DOHH2 (cell line): Measurements from ENCODE around the gene ORAI3.
A peak's percentile ranks its signal among the peaks of the same experiment; 100 is the strongest.

Experiments
- H3F3A ChIP-seq: fragments of 200-600 bp; sonication (generic), shearing (Covaris generic); 2 replicates; pipeline ENCODE4 v1.6.0; 2016; ENCODE audit warnings: antibody characterized with exemption, mild to moderate bottlenecking; ENCODE audit not compliant: control insufficient read depth, insufficient read depth
- H3K27ac ChIP-seq: fragments of 200-600 bp; sonication (generic); 2 replicates; pipeline ENCODE4 v1.5.1; 2014; ENCODE audit warnings: low read depth, mild to moderate bottlenecking, low read length, moderate library complexity
- H3K27me3 ChIP-seq: fragments of 200-600 bp; sonication (generic); 2 replicates; pipeline ENCODE4 v1.6.1; 2014; ENCODE audit warnings: mild to moderate bottlenecking, low read length, mixed read lengths; ENCODE audit not compliant: control insufficient read depth
- H3K36me3 ChIP-seq: fragments of 200-600 bp; sonication (generic); 2 replicates; pipeline ENCODE4 v1.6.1; 2014; ENCODE audit warnings: mild to moderate bottlenecking, low read length, moderate library complexity, mixed read lengths; ENCODE audit not compliant: control insufficient read depth
- H3K4me1 ChIP-seq: fragments of 200-600 bp; sonication (generic); 2 replicates; pipeline ENCODE4 v1.6.1; 2014; ENCODE audit warnings: mild to moderate bottlenecking, low read length, mixed read lengths; ENCODE audit not compliant: control insufficient read depth
- H3K4me2 ChIP-seq: fragments of 200-600 bp; sonication (generic); 2 replicates; pipeline ENCODE4 v1.6.0; 2014; ENCODE audit warnings: mild to moderate bottlenecking, low read length, moderate library complexity
- H3K4me3 ChIP-seq: fragments of 200-600 bp; sonication (generic); 2 replicates; pipeline ENCODE4 v1.5.1; 2014; ENCODE audit warnings: mild to moderate bottlenecking, low read length, mixed read lengths
- H3K79me2 ChIP-seq: fragments of 200-600 bp; sonication (generic); 2 replicates; pipeline ENCODE4 v1.6.1; 2014; ENCODE audit warnings: mild to moderate bottlenecking, low read length, mixed read lengths; ENCODE audit not compliant: control insufficient read depth
- H3K9me2 ChIP-seq: fragments of 200-600 bp; sonication (generic); replicated peaks from 2 replicates; pipeline ENCODE4 v1.6.1; 2014; ENCODE audit warnings: mild to moderate bottlenecking, low read length, mixed read lengths; ENCODE audit not compliant: control insufficient read depth
- H3K9me3 ChIP-seq: fragments of 200-600 bp; sonication (generic); 2 replicates; pipeline ENCODE4 v1.6.1; 2014; ENCODE audit warnings: antibody characterized with exemption, low read length, mixed read lengths; ENCODE audit not compliant: control insufficient read depth, insufficient read depth
- H4K20me1 ChIP-seq: fragments of 200-600 bp; sonication (generic); 2 replicates; pipeline ENCODE4 v1.6.0; 2014; ENCODE audit warnings: low read depth, mild to moderate bottlenecking, antibody characterized with exemption, low read length, moderate library complexity; ENCODE audit not compliant: control insufficient read depth, insufficient read depth
- CTCF ChIP-seq: fragments of 200-600 bp; sonication (generic); IDR thresholded peaks from one replicate; pipeline ENCODE4 v1.5.1; 2014; ENCODE audit warnings: antibody characterized with exemption, mild to moderate bottlenecking, low read depth, low read length; ENCODE audit not compliant: poor library complexity, severe bottlenecking
- EZH2phosphoT487 ChIP-seq: fragments of 200-600 bp; sonication (generic); IDR thresholded peaks from 2 replicates; pipeline ENCODE4 v1.6.1; 2017; ENCODE audit warnings: borderline replicate concordance, mild to moderate bottlenecking, antibody characterized with exemption, low read length, moderate library complexity, mixed read lengths

The ORAI3 gene

DNA sequence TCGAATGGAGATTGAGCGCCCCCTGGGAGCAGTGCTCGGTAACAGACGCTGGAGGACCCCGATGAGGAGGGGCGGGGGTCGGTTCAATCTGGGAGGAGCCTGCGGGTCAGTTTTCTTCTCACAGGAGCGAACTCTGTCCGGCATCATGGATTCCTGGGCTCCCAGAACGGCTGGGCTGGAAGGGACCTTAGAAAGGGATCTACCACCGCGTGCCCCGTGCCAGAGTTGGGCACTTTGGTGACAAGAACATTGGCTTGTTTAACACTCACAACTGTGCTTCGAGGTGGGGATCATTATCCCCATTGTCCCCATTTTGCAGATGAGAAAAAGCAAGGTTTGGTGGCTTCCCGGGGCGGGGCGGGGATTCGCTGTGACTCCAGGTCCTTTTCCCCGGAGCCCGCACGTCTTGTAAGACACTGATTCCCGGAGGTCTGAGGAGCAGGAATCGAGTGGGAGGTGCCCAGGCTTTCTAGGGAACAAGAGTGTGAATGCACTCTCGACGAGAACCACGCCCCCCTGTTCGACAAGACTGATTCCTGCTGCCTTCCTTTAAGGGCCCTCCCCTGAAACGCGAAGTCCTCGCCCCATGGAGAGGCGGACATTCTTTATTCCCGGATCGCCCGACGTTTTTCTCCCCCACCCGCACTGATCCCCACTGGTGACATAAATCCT lies 27.0 kb upstream of the ORAI3 start:
- H3K9me2 ChIP-seq, result no peaks in the 10 kb centered on the region
- H3K27ac ChIP-seq, result no peak overlapping the region
- no peaks in the 10 kb centered on the region for H3K27me3 ChIP-seq
- peaks cover 4% of the 10 kb centered on the region; the same call in 1 of the 2 replicates for H3K36me3 ChIP-seq
- peaks cover 22% of the 10 kb centered on the region for H3K4me1 ChIP-seq
- peaks cover 4% of the 10 kb centered on the region; the same call in 1 of the 2 replicates for H3F3A ChIP-seq
- H3K79me2 ChIP-seq, result peaks cover 20% of the 10 kb centered on the region
- H3K9me3 ChIP-seq, result no peaks in the 10 kb centered on the region
- peak; percentile 89 for TF ChIP-seq CTCF
- no peak for TF ChIP-seq EZH2phosphoT487
- H3K4me3 ChIP-seq, result peak overlapping the region; percentile 80
- peak overlapping the region; percentile 70 for H3K4me2 ChIP-seq
- no peaks in the 10 kb centered on the region for H4K20me1 ChIP-seq

GRCh38 chr16:30922420-30922959 lies 26.4 kb upstream of the ORAI3 start:
- Histone ChIP-seq H4K20me1 (no peaks in the 10 kb centered on the region), H3F3A (peaks cover 4% of the 10 kb centered on the region; the same call in 1 of the 2 replicates), H3K4me3 (peak overlapping the region; percentile 80), H3K9me3 (no peaks in the 10 kb centered on the region), H3K9me2 (no peaks in the 10 kb centered on the region), H3K27ac (peak overlapping the region; percentile 75), H3K36me3 (peaks cover 10% of the 10 kb centered on the region), H3K79me2 (peaks cover 20% of the 10 kb centered on the region), H3K4me2 (peak overlapping the region; percentile 72), H3K4me1 (peaks cover 27% of the 10 kb centered on the region), H3K27me3 (no peaks in the 10 kb centered on the region)
- TF ChIP-seq CTCF (no peak), EZH2phosphoT487 (no peak)

DNA sequence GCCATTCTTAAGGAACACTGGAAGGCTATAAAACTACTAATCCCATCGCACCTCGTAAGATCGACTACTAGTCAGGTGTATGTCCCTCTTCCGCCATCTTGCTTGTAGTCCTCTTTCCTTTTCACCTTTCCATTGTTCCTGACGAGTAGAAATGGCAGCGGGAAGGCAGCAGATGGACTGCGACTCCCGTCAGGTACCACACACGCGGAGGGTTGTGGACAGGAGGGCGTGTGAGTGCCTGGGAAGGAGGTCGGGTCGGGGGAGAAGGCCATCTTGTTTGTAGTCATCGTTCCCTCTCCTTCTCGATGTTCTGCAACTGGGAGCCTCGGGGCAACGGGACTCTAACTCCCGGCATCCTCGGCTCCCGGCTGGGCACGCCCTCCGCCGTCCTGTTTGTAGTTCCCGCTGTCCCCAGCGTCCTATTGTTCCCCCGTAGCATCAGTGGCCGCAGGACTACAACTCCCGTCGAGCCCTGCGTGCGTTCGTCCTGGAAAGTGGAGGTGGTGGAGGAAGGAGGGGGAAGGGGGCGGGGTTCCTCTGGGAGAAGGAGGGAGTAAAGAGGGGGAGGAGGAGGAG lies 25.8 kb upstream of the ORAI3 start:
- Histone ChIP-seq H4K20me1 (no peaks in the 10 kb centered on the region), H3K4me2 (peak overlapping the region; percentile 89), H3K4me3 (peak overlapping the region; percentile 80), H3K79me2 (peaks cover 20% of the 10 kb centered on the region), H3K27me3 (no peaks in the 10 kb centered on the region), H3F3A (peaks cover 4% of the 10 kb centered on the region; the same call in 1 of the 2 replicates), H3K9me3 (no peaks in the 10 kb centered on the region), H3K27ac (peak overlapping the region; percentile 75), H3K4me1 (peaks cover 33% of the 10 kb centered on the region), H3K36me3 (peaks cover 12% of the 10 kb centered on the region), H3K9me2 (no peaks in the 10 kb centered on the region)
- no peak for TF ChIP-seq EZH2phosphoT487
- TF ChIP-seq CTCF, result no peak
